ENCODE data around the gene IL23R.
"Not testable (repeated sequence)": the region's sequence is repeated elsewhere in the genome, so short reads cannot be mapped to it uniquely, and the experiment has no call there.

IL23R gene

GRCh38 chr1:67166196-67166595 lies at the start of gene IL23R:
Gene IL23R (plus strand): TSS chr1:67166454. CDS start chr1:67168121, 1,667 bp downstream.
- no peak for DNase-seq (ENCODE audit: low read depth, low spot score)

- no peak for DNase-seq (ENCODE audit: low read depth, low spot score)
Measured at GRCh38 chr1:67118191-67118590, 48.1 kb upstream of the IL23R start.

GRCh38 chr1:67118646-67119045 lies 47.6 kb upstream of the IL23R start:
- DNase-seq (ENCODE audit: low read depth, low spot score): no peak

- no peak for DNase-seq (ENCODE audit: low read depth, low spot score)
Measured at GRCh38 chr1:67120855-67121619, 45.2 kb upstream of the IL23R start.

GRCh38 chr1:67124455-67124854 lies 41.8 kb upstream of the IL23R start:
- DNase-seq (ENCODE audit: low read depth, low spot score): no peak

- no peak for DNase-seq (ENCODE audit: low read depth, low spot score)
Measured at GRCh38 chr1:67126111-67126746, 40.0 kb upstream of the IL23R start.

- DNase-seq (ENCODE audit: low read depth, low spot score): no peak
Measured at GRCh38 chr1:67126974-67127373, 39.3 kb upstream of the IL23R start.

GRCh38 chr1:67130673-67131072 lies 35.6 kb upstream of the IL23R start:
- no peak for DNase-seq (ENCODE audit: low read depth, low spot score)

GRCh38 chr1:67133177-67133576 lies 33.1 kb upstream of the IL23R start:
- DNase-seq (ENCODE audit: low read depth, low spot score): no peak

- DNase-seq (ENCODE audit: low read depth, low spot score): peak; percentile 60
Measured at GRCh38 chr1:67134695-67135094, 31.6 kb upstream of the IL23R start, which contains the start of gene C1orf141. Gene C1orf141 (minus strand): TSS chr1:67134970. CDS start chr1:67127240, 7,730 bp downstream.

- peak; percentile 63 for DNase-seq (ENCODE audit: low read depth, low spot score)
Measured at GRCh38 chr1:67135354-67135753, 30.9 kb upstream of the IL23R start.

GRCh38 chr1:67137307-67137753 lies 28.9 kb upstream of the IL23R start:
- DNase-seq (ENCODE audit: low read depth, low spot score): no peak

GRCh38 chr1:67138813-67139499 lies 27.3 kb upstream of the IL23R start:
- no peak for DNase-seq (ENCODE audit: low read depth, low spot score)

- no peak for DNase-seq (ENCODE audit: low read depth, low spot score)
Measured at GRCh38 chr1:67140460-67140859, 25.8 kb upstream of the IL23R start.

GRCh38 chr1:67141832-67142231 lies 24.4 kb upstream of the IL23R start:
- DNase-seq (ENCODE audit: low read depth, low spot score): not testable (repeated sequence)

GRCh38 chr1:67142931-67143330 lies 23.3 kb upstream of the IL23R start:
- DNase-seq (ENCODE audit: low read depth, low spot score): no peak

GRCh38 chr1:67143966-67144365 lies 22.3 kb upstream of the IL23R start:
- DNase-seq (ENCODE audit: low read depth, low spot score): no peak

GRCh38 chr1:67144696-67145095 lies 21.6 kb upstream of the IL23R start:
- DNase-seq (ENCODE audit: low read depth, low spot score): no peak

- no peak for DNase-seq (ENCODE audit: low read depth, low spot score)
Measured at GRCh38 chr1:67146101-67146500, 20.2 kb upstream of the IL23R start.

- DNase-seq (ENCODE audit: low read depth, low spot score): no peak
Measured at GRCh38 chr1:67146539-67146938, 19.7 kb upstream of the IL23R start.

GRCh38 chr1:67147973-67148372 lies 18.3 kb upstream of the IL23R start:
- not testable (repeated sequence) for DNase-seq (ENCODE audit: low read depth, low spot score)

GRCh38 chr1:67148516-67149178 lies 17.6 kb upstream of the IL23R start:
- DNase-seq (ENCODE audit: low read depth, low spot score): no peak
